ENCODE results near the gene UNC79. TPM values are rescaled to one million over a fixed set of nuclear protein-coding genes. Genes with fewer than 3 reads are reported as not detected.

UNC79 gene
- total and polyA plus RNA-seq, 11 donors, result 0.04 to 0.58 (median 0.42) TPM

GRCh38 chr14:93688820-93689219 is 258.1 kb downstream of the UNC79 start:
- H3K4me3 ChIP-seq, result no peak overlapping the region
- no peak for DNase-seq
- ATAC-seq, result no peak
- TF ChIP-seq POLR2A (IDR thresholded peaks at IDR 0.05), result no peak
- TF ChIP-seq CTCF (IDR thresholded peaks at IDR 0.05), result no peak
- no peaks in the 10 kb centered on the region for H3K9me3 ChIP-seq
- intact Hi-C loops (cut with DNase I), result no loop called here
- peaks cover 0 to 19% (median 0%) of the 10 kb centered on the region in 9 donors for H3K27me3 ChIP-seq
- peaks cover 0 to 3% (median 0%) of the 10 kb centered on the region in 12 donors for H3K4me1 ChIP-seq
- H3K27ac ChIP-seq, result no peak overlapping the region
- 46 to 65% (median 55%) methylated on average over 4 of the region's 4 CpGs for WGBS, 4 donors
- no peaks in the 10 kb centered on the region for H3K36me3 ChIP-seq

GRCh38 chr14:93690146-93690545 is 259.4 kb downstream of the UNC79 start:
- 63 to 79% (median 70%) methylated on average over 6 of the region's 6 CpGs for WGBS, 4 donors
- Histone ChIP-seq H3K4me1 (peaks cover 0 to 3% (median 0%) of the 10 kb centered on the region in 12 donors), H3K27me3 (peaks cover 0 to 19% (median 0%) of the 10 kb centered on the region in 9 donors), H3K9me3 (no peaks in the 10 kb centered on the region), H3K4me3 (no peak overlapping the region), H3K36me3 (no peaks in the 10 kb centered on the region), H3K27ac (no peak overlapping the region)
- ATAC-seq, result no peak
- intact Hi-C loops (cut with DNase I), result no loop called here
- DNase-seq, result no peak
- TF ChIP-seq POLR2A (IDR thresholded peaks at IDR 0.05) (no peak), CTCF (IDR thresholded peaks at IDR 0.05) (no peak)

GRCh38 chr14:93691042-93691780 is 260.5 kb downstream of the UNC79 start:
- intact Hi-C loops (cut with DNase I), result no loop called here
- TF ChIP-seq POLR2A (IDR thresholded peaks at IDR 0.05), result no peak
- no peak for TF ChIP-seq CTCF (IDR thresholded peaks at IDR 0.05)
- peaks cover 0 to 19% (median 0%) of the 10 kb centered on the region in 9 donors for H3K27me3 ChIP-seq
- no peak overlapping the region for H3K4me3 ChIP-seq
- 80 to 81% (median 81%) methylated on average over 16 of the region's 16 CpGs for WGBS, 4 donors
- H3K36me3 ChIP-seq, result no peaks in the 10 kb centered on the region
- no peak overlapping the region for H3K27ac ChIP-seq
- no peak for ATAC-seq
- peaks cover 0 to 3% (median 0%) of the 10 kb centered on the region in 12 donors for H3K4me1 ChIP-seq
- no peak for DNase-seq
- no peaks in the 10 kb centered on the region for H3K9me3 ChIP-seq

- Histone ChIP-seq H3K27me3 (peaks cover 0 to 9% (median 0%) of the 10 kb centered on the region in 9 donors), H3K9me3 (peaks cover 0 to 21% (median 1%) of the 10 kb centered on the region in 12 donors), H3K4me3 (no peak overlapping the region), H3K4me1 (no peaks in the 10 kb centered on the region), H3K36me3 (no peaks in the 10 kb centered on the region), H3K27ac (no peak overlapping the region)
- intact Hi-C loops (cut with DNase I), result no loop called here
- DNase-seq, result no peak
- ATAC-seq, result no peak
- TF ChIP-seq CTCF (IDR thresholded peaks at IDR 0.05) (no peak), POLR2A (IDR thresholded peaks at IDR 0.05) (no peak)
- 64 to 86% (median 66%) methylated on average over 6 of the region's 6 CpGs for WGBS, 4 donors
These were observed 263.2 kb downstream of the UNC79 start for GRCh38 chr14:93693914-93694313.

Measured in heart left ventricle (tissue), 16 donors.